Natural killer cell (primary cell): Measurements from ENCODE around the gene HLA-DPA1. TPM values are rescaled to one million over a fixed set of nuclear protein-coding genes. Genes with fewer than 3 reads are reported as not detected.

ENCODE experiments used
- ATAC-seq, 3 donors: fragments of 150-1000 bp in 2 of 3; fragments of 200-7000 bp in 1 of 3; cut with Tn5 transposase; 1 replicate in 1 of 3; 2 replicates in 2 of 3; pipeline ENCODE4 v1.10.0; 2021; ENCODE audit warnings: mild to moderate bottlenecking in 2 of 3, moderate library complexity in 2 of 3
- DNase-seq, 2 donors: peaks; one replicate each; pipeline versions ENCODE4 v3.0.0 to v3.0.0-alpha.2; 2013 to 2021; ENCODE audit warnings: mixed read lengths in 1 of 2
- H3K27ac ChIP-seq: one replicate; pipeline ENCODE4 v1.5.1; 2013; ENCODE audit warnings: mild to moderate bottlenecking, low read length
- H3K27me3 ChIP-seq: one replicate; pipeline ENCODE4 v1.6.1; 2013; ENCODE audit warnings: low read length; ENCODE audit not compliant: control insufficient read depth, insufficient read depth
- H3K36me3 ChIP-seq: one replicate; pipeline ENCODE4 v1.6.1; 2013; ENCODE audit warnings: low read length; ENCODE audit not compliant: control insufficient read depth, insufficient read depth
- H3K4me1 ChIP-seq: one replicate; pipeline ENCODE4 v1.6.1; 2013; ENCODE audit warnings: low read length; ENCODE audit not compliant: control insufficient read depth, insufficient read depth
- H3K4me3 ChIP-seq: one replicate; pipeline ENCODE4 v1.5.1; 2013; ENCODE audit warnings: low read length
- H3K9me3 ChIP-seq: one replicate; pipeline ENCODE4 v1.6.1; 2013; ENCODE audit warnings: low read length; ENCODE audit not compliant: control insufficient read depth, insufficient read depth
- H3K27ac Mint-ChIP-seq, 2 donors: one replicate each; pipeline ENCODE4 v1.8.0; 2022; ENCODE audit warnings: mild to moderate bottlenecking in 2 of 2, mixed read lengths in 2 of 2, moderate library complexity in 1 of 2
- H3K27me3 Mint-ChIP-seq, 2 donors: one replicate each; pipeline ENCODE4 v1.8.0; 2022; ENCODE audit warnings: low read depth in 2 of 2, mixed read lengths in 2 of 2
- H3K36me3 Mint-ChIP-seq: one replicate; pipeline ENCODE4 v1.8.0; 2022; ENCODE audit warnings: mixed read lengths
- H3K4me1 Mint-ChIP-seq, 2 donors: one replicate each; pipeline ENCODE4 v1.8.0; 2022; ENCODE audit warnings: mixed read lengths in 2 of 2
- H3K4me3 Mint-ChIP-seq: one replicate; pipeline ENCODE4 v1.8.0; 2022; ENCODE audit warnings: mild to moderate bottlenecking, moderate library complexity, mixed read lengths
- H3K9me3 Mint-ChIP-seq, 2 donors: one replicate each; pipeline ENCODE4 v1.8.0; 2022; ENCODE audit warnings: mixed read lengths in 2 of 2
- CTCF ChIP-seq: fragments of 200-600 bp; IDR thresholded peaks from one replicate; pipeline ENCODE4 v1.8.0; 2022; ENCODE audit warnings: antibody characterized with exemption
- WGBS: methylation state at CpG from one replicate; pipeline ENCODE4 v1.1.7; 2013; ENCODE audit warnings: missing lambda C conversion rate; ENCODE audit not compliant: insufficient coverage; 5-methylcytosine and 5-hydroxymethylcytosine counted together
- intact Hi-C: fragments of 100-400 bp; cut with micrococcal nuclease; formaldehyde crosslinking; loops from one replicate; pipeline ENCODE4 v1.14.2; 2022
- total RNA-seq, 4 donors: library from RNA; stranded (reverse); fragments of 120-200 nt in 1 of 4; gene quantifications; one replicate each; pipeline versions ENCODE4 v1.2.3 to v1.2.4, GENCODE V29; 2013 to 2022

Gene HLA-DPA1
- total RNA-seq, 3 donors from 2014 or later (not counting 1 experiment from before 2014, with no cell fraction given) = 43.1 to 135 (median 73.5) TPM

- peaks cover 24% of the 10 kb centered on the region for H3K4me1 ChIP-seq
- ATAC-seq = no peak
- no peak overlapping the region for H3K4me3 Mint-ChIP-seq
- no peaks in the 10 kb centered on the region for H3K9me3 ChIP-seq
- DNase-seq = no peak
- H3K27ac Mint-ChIP-seq = no peak overlapping the region
- H3K4me3 ChIP-seq = no peak overlapping the region
- H3K27ac ChIP-seq = peak overlapping the region; percentile 88
- H3K27me3 ChIP-seq = no peaks in the 10 kb centered on the region
- peaks cover 5 to 28% of the 10 kb centered on the region in 2 donors for H3K4me1 Mint-ChIP-seq
- WGBS = 82% methylated on average over 4 of the region's 4 CpGs
- H3K27me3 Mint-ChIP-seq = peaks cover 15 to 26% of the 10 kb centered on the region in 2 donors
- no peak for TF ChIP-seq CTCF
- no peaks in the 10 kb centered on the region for H3K36me3 ChIP-seq
- H3K36me3 Mint-ChIP-seq = no peaks in the 10 kb centered on the region
- no peaks in the 10 kb centered on the region for H3K9me3 Mint-ChIP-seq
- intact Hi-C loops = loop anchor here (5.0 kb wide), 1 partner anchor 130 kb away; no protein-coding TSS in a partner anchor
These were observed 56.4 kb downstream of the HLA-DPA1 start for GRCh38 chr6:33017018-33017417.

GRCh38 chr6:33015798-33016197 lies 57.7 kb downstream of the HLA-DPA1 start:
- H3K27ac ChIP-seq = no peak overlapping the region
- intact Hi-C loops = loop anchor here (5.0 kb wide), 1 partner anchor 132 kb away; no protein-coding TSS in a partner anchor
- peaks cover 5 to 28% of the 10 kb centered on the region in 2 donors for H3K4me1 Mint-ChIP-seq

GRCh38 chr6:33014841-33015634 lies 58.4 kb downstream of the HLA-DPA1 start:
- Histone ChIP-seq H3K27ac (no peak overlapping the region), H3K27me3 (no peaks in the 10 kb centered on the region), H3K9me3 (no peaks in the 10 kb centered on the region), H3K36me3 (no peaks in the 10 kb centered on the region), H3K4me1 (peaks cover 20% of the 10 kb centered on the region), H3K4me3 (no peak overlapping the region)
- intact Hi-C loops = loop anchor here (1.0 to 5.0 kb wide), 3 partner anchors 67 to 233 kb away; no protein-coding TSS in a partner anchor
- TF ChIP-seq CTCF = peak; percentile 80
- Mint-ChIP-seq H3K9me3 (no peaks in the 10 kb centered on the region), H3K4me1 (peaks cover 5 to 28% of the 10 kb centered on the region in 2 donors), H3K36me3 (no peaks in the 10 kb centered on the region), H3K4me3 (no peak overlapping the region), H3K27me3 (peaks cover 15 to 30% of the 10 kb centered on the region in 2 donors), H3K27ac (no peak overlapping the region)
- DNase-seq (peak in 1 of 2 donors; percentile 90), ATAC-seq (peak; percentile 77 to 85 (median 79))
- 32% methylated on average over 6 of the region's 6 CpGs for WGBS

More at GRCh38 chr6:33015798-33016197, 57.7 kb downstream of the HLA-DPA1 start:
- DNase-seq (no peak), ATAC-seq (no peak)
- Histone ChIP-seq H3K27me3 (no peaks in the 10 kb centered on the region), H3K36me3 (no peaks in the 10 kb centered on the region), H3K4me3 (no peak overlapping the region), H3K4me1 (peaks cover 24% of the 10 kb centered on the region), H3K9me3 (no peaks in the 10 kb centered on the region)
- 87% methylated on average over 11 of the region's 11 CpGs for WGBS
- Mint-ChIP-seq H3K27me3 (peaks cover 15 to 32% of the 10 kb centered on the region in 2 donors), H3K36me3 (no peaks in the 10 kb centered on the region), H3K4me3 (no peak overlapping the region), H3K27ac (no peak overlapping the region), H3K9me3 (no peaks in the 10 kb centered on the region)
- no peak for TF ChIP-seq CTCF

Other genes starting within 250 kb of the HLA-DPA1 start
- gene TAP2, start 234.9 kb downstream of the HLA-DPA1 start, total RNA-seq = 100 to 1,000 TPM; 162 to 221 (median 209) TPM
- gene PSMB8, start 229.6 kb downstream of the HLA-DPA1 start, total RNA-seq = 100 to 1,000 TPM; 160 to 170 (median 161) TPM
- gene TAP1, start 219.9 kb downstream of the HLA-DPA1 start, total RNA-seq = 100 to 1,000 TPM; 134 to 193 (median 179) TPM
- gene PSMB9, start 219.5 kb downstream of the HLA-DPA1 start, total RNA-seq = 100 to 1,000 TPM; 112 to 190 (median 182) TPM
- 10 to 100 TPM; 19.5 to 28.1 (median 23.0) TPM for gene HLA-DMB, start 132.6 kb downstream of the HLA-DPA1 start, total RNA-seq
- gene HLA-DMA, start 120.6 kb downstream of the HLA-DPA1 start, total RNA-seq = 10 to 100 TPM; 39.2 to 57.5 (median 48.1) TPM
- 100 to 1,000 TPM; 653 to 886 (median 714) TPM for gene BRD2, start 105.1 kb downstream of the HLA-DPA1 start, total RNA-seq
- gene HLA-DOA, start 64.1 kb downstream of the HLA-DPA1 start, total RNA-seq = 1 to 10 TPM; 1.2 to 4.3 (median 3.6) TPM
- 100 to 1,000 TPM in 1 of 3 donors, 10 to 100 TPM in 2; 55.2 to 131 (median 77.1) TPM for gene HLA-DPB1, start 2.3 kb upstream of the HLA-DPA1 start, total RNA-seq
- gene COL11A2, start 118.8 kb upstream of the HLA-DPA1 start, total RNA-seq = 1 to 10 TPM in 1 of 3 donors, under 1 TPM in 2; 0.93 to 2.0 (median 0.94) TPM
- 10 to 100 TPM; 72.3 to 96.4 (median 73.9) TPM for gene RXRB, start 127.0 kb upstream of the HLA-DPA1 start, total RNA-seq
- gene SLC39A7, start 127.2 kb upstream of the HLA-DPA1 start, total RNA-seq = 10 to 100 TPM; 38.9 to 45.7 (median 45.6) TPM
- gene HSD17B8, start 131.0 kb upstream of the HLA-DPA1 start, total RNA-seq = 1 to 10 TPM; 5.4 to 7.7 (median 6.8) TPM
- gene RING1, start 134.9 kb upstream of the HLA-DPA1 start, total RNA-seq = 10 to 100 TPM; 34.5 to 40.3 (median 36.5) TPM
- gene VPS52, start 198.2 kb upstream of the HLA-DPA1 start, total RNA-seq = 100 to 1,000 TPM in 1 of 3 donors, 10 to 100 TPM in 2; 98.0 to 112 (median 99.4) TPM
- gene RPS18, start 198.4 kb upstream of the HLA-DPA1 start, total RNA-seq = 1,000 to 10,000 TPM; 1,182 to 1,707 (median 1,500) TPM
- 10 to 100 TPM; 22.7 to 24.1 (median 23.1) TPM for gene B3GALT4, start 203.5 kb upstream of the HLA-DPA1 start, total RNA-seq
- gene WDR46, start 215.6 kb upstream of the HLA-DPA1 start, total RNA-seq = 10 to 100 TPM; 33.6 to 56.3 (median 47.0) TPM
- 10 to 100 TPM; 19.2 to 26.5 (median 22.7) TPM for gene PFDN6, start 216.0 kb upstream of the HLA-DPA1 start, total RNA-seq
- 10 to 100 TPM; 80.7 to 91.4 (median 84.9) TPM for gene RGL2, start 225.3 kb upstream of the HLA-DPA1 start, total RNA-seq
- 100 to 1,000 TPM; 404 to 457 (median 446) TPM for gene TAPBP, start 240.4 kb upstream of the HLA-DPA1 start, total RNA-seq
- 10 to 100 TPM; 20.4 to 34.0 (median 25.9) TPM for gene ZBTB22, start 244.1 kb upstream of the HLA-DPA1 start, total RNA-seq
- 10 to 100 TPM; 50.7 to 76.7 (median 51.6) TPM for gene DAXX, start 249.3 kb upstream of the HLA-DPA1 start, total RNA-seq